NCI-H146 treated with DMSO at 0.1 percent for 48 hours (cell line): ENCODE measurements around the gene TMEM131L.

Experiments used
- DNase-seq: peaks from one replicate; lab custom pipeline; 2025; ENCODE audit not compliant: unreplicated experiment; lab: John Stamatoyannopoulos, UW

The TMEM131L gene

GRCh38 chr4:153521999-153522801 lies 56.0 kb downstream of the TMEM131L start:
- DNase-seq = no peak

- no peak for DNase-seq
Measured at GRCh38 chr4:153522802-153523094, 56.6 kb downstream of the TMEM131L start.

- DNase-seq = no peak
Measured at GRCh38 chr4:153523164-153523796, 57.1 kb downstream of the TMEM131L start.

- no peak for DNase-seq
Measured at GRCh38 chr4:153523941-153524386, 57.8 kb downstream of the TMEM131L start.

GRCh38 chr4:153524682-153525081 lies 58.5 kb downstream of the TMEM131L start:
- DNase-seq = no peak

GRCh38 chr4:153527690-153528089 lies 61.5 kb downstream of the TMEM131L start:
- no peak for DNase-seq

- no peak for DNase-seq
Measured at GRCh38 chr4:153528705-153529485, 62.7 kb downstream of the TMEM131L start.

GRCh38 chr4:153529646-153530045 lies 63.5 kb downstream of the TMEM131L start:
- DNase-seq = no peak

- no peak for DNase-seq
Measured at GRCh38 chr4:153530284-153530999, 64.3 kb downstream of the TMEM131L start.

- no peak for DNase-seq
Measured at GRCh38 chr4:153531000-153531358, 64.8 kb downstream of the TMEM131L start.

GRCh38 chr4:153531976-153532626 lies 65.9 kb downstream of the TMEM131L start:
- DNase-seq = peak; percentile 69

GRCh38 chr4:153532636-153533035 lies 66.5 kb downstream of the TMEM131L start:
- DNase-seq = no peak

GRCh38 chr4:153533387-153533786 lies 67.2 kb downstream of the TMEM131L start:
- DNase-seq = no peak

GRCh38 chr4:153534792-153535629 lies 68.9 kb downstream of the TMEM131L start:
- DNase-seq = no peak

- DNase-seq = no peak
Measured at GRCh38 chr4:153535772-153536513, 69.8 kb downstream of the TMEM131L start.

GRCh38 chr4:153537493-153537960 lies 71.4 kb downstream of the TMEM131L start:
- no peak for DNase-seq

GRCh38 chr4:153538487-153539357 lies 72.6 kb downstream of the TMEM131L start:
- DNase-seq = no peak

- DNase-seq = no peak
Measured at GRCh38 chr4:153539422-153539821, 73.3 kb downstream of the TMEM131L start.
